ENCODE results near the gene GATA1.
"Not testable (repeated sequence)": the region's sequence is repeated elsewhere in the genome, so short reads cannot be mapped to it uniquely, and the experiment has no call there.

GATA1 gene

GRCh38 chrX:48816014-48816810 is 29.8 kb downstream of the GATA1 start:
- no peak for DNase-seq

DNA sequence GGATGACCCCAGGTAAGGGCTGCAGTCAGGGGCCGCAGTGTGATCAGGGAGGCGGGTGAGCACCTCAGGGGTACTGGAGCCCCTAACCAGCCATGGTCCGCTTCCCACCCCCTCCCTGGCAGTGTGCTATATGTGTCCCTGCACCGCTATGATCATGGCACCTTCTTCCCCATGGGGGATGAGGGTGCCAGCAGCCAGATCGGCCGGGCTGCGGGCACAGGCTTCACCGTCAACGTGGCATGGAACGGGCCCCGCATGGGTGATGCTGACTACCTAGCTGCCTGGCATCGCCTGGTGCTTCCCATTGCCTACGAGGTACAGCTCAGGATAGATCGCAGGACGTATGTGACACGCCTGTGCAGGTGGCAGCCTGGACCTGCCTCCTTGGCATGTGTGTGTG is 31.7 kb downstream of the GATA1 start:
- DNase-seq = no peak

DNA sequence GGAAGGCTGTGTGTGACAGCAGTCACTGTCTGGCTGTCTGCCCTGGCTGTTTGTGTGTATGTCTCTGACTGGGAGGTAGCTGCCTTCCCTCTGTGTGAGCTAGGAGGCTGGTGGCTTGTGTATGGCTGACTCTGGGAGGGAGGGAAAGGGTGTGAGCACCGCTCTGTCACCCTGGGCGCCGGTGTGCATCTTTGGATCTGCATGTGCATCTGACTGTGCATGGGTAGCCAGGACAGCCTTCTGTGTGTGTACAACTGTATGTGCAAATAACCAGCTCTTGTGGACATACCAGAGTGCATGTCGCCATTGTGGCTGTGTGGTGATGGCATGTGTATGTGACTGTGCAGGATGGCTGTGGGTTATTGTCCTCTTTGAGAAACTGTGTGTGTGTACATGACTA is 32.5 kb downstream of the GATA1 start:
- DNase-seq = no peak

GRCh38 chrX:48819394-48819793 is 33.0 kb downstream of the GATA1 start:
- not testable (repeated sequence) for DNase-seq

DNA sequence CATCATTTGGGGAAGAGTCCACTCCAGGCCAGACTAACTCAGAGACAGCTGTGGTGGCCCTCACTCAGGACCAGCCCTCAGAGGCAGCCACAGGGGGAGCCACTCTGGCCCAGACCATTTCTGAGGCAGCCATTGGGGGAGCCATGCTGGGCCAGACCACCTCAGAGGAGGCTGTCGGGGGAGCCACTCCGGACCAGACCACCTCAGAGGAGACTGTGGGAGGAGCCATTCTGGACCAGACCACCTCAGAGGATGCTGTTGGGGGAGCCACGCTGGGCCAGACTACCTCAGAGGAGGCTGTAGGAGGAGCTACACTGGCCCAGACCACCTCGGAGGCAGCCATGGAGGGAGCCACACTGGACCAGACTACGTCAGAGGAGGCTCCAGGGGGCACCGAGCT is 36.7 kb downstream of the GATA1 start:
- DNase-seq = no peak

- no peak for DNase-seq
Measured at GRCh38 chrX:48824066-48824465, 37.7 kb downstream of the GATA1 start.

DNA sequence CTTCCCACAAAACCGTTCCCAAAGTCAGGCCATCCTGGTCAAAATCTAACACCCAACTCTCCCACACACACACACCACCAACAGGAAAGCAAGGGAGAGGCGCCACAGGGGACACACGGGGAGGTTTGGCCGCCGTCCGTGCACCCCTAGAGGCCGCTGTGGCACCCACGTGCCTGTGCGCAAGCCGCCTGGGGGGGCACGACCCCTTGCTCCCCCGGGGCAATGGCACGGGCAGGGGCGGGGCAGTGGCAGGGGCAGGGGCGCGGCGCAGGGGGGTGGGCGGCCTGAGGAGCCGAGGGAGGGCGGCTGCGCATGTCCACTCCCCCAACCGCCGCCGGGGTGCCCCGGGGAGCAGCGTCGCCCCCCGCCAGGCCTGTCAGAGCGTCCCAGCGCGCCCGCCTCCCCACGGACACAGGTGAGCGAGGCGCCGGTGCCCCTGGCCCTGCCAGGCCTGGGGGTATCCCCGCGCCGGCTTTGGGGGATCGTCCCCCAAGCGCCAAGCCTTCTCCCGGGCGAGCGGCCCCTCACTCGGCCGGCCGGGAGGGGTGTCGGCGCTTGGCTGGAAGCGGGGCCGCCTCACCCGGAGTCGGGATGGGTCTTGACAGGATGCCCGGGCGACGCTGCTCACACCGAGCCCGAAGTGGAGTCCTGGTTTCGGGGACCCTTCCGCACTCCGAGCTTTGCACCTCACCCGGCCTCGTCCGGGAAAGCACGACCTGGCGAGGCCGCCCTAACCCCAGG is 39.9 kb downstream of the GATA1 start, which contains the start of gene ERAS:
Gene ERAS (plus strand): TSS at position 379 of the 741 bp plus-strand sequence. CDS start 2,611 bp downstream, outside the sequence.
- no peak for DNase-seq

DNA sequence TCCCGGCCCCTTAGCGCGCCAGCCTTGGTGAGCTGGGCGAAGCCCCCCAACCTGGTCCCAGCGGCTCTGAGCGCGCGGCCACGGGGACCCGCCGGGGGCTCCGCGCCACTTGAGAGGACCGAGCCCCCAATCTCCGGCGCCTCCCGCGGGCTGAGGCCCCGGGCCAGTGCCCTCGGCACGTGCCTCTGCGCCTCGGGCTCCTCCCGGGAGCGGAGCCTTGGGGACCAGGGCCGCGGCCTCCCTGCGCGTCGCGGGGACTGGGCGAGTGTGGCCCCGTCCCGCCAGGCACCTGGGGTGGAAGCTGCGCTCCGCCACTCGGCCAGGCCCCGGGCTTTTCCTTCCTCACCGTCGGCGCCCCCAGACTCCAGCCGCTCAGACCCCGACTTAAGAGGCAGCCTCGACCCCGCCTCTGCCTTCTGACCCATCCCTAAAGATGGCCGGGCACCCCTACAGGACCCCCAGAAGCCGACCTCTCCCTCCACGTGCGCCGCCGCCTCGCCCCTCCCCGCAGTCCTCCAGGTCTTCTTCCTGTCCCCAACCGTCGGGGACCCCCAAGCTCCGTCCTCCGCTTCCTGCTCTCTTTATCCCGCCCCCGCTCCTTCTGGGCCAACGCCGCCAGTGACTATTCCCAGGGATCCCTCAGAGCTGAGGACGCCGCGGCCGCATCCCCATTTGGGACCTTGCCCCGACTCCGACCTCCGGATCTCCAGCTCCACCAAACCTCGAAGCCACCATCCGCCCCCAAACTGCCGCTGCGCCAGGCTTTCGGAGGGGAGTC is 40.7 kb downstream of the GATA1 start:
- DNase-seq = no peak

GRCh38 chrX:48827654-48827968 is 41.2 kb downstream of the GATA1 start:
- no peak for DNase-seq

- no peak for DNase-seq
Measured at GRCh38 chrX:48829016-48829735, 42.8 kb downstream of the GATA1 start.

- no peak for DNase-seq
Measured at GRCh38 chrX:48831136-48831908, 44.9 kb downstream of the GATA1 start.

DNA sequence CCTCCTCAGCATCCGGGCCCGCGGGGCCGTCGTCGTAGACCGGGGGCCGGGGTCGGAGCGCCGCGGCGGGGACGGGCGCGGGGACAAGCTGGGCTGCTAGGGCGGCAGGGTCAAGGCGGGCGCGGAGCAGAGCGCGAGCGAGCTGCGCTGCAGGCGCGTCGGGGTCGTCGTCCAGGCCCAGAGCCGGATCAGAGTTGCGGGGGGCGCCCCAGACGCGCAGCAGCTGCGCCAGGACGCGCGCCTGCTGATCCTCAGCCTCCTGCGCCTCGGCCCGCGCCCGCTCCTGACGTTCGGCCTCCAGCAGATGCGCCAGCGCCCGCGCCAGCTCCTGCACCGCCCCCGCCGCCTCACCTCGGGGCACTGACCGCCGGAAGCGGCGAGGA is 45.5 kb downstream of the GATA1 start:
- no peak for DNase-seq

GRCh38 chrX:48833542-48834138 is 47.2 kb downstream of the GATA1 start:
- DNase-seq = no peak

DNA sequence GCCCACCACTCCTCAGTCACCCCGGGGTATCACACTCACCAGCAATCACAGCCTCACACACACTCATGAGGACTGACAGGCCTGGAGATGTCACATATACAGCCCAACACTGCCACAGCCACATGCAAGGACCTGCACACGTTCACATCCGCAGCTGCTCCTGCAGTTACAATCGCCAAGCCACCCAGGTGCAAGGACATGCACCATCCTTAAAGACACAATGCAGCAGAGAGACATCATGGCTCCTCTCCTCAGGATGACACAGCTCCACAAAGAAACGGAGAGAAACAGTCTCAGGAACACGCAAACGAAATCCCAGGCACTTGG is 48.0 kb downstream of the GATA1 start:
- DNase-seq = no peak

- peak; percentile 11 for DNase-seq
Measured at GRCh38 chrX:48835524-48836329, 49.3 kb downstream of the GATA1 start, which contains the start of gene PCSK1N. TSS of gene PCSK1N (minus strand) at chrX:48835610. CDS start at chrX:48835532, 78 bp downstream.

DNA sequence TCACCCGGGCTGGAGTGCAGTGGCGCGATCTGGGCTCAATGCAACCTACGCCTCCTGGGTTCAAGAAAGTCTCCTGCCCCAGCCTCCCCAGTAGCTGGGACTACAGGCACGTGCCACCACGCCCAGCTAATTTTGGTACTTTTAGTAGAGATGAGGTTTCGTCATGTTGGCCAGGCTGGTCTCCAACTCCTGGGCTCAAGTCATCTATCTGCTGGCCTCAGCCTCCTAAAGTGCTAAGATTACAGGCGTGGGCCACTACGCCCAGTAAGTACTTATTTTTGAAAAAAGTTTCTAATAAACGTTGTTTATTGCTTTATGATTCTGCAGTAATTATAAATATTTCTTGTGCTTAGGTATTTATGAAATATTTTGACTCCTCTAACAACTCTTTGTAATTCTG is 53.3 kb downstream of the GATA1 start:
- no peak for DNase-seq

Measured in stimulated activated CD4-positive, alpha-beta T cell treated with anti-CD3 and anti-CD28 coated beads, Interleukin-4, amount 100 ng/mL, for 24 hours (primary cell).